ENCODE measurements around the gene NAA15. TPM values are rescaled to one million over a fixed set of nuclear protein-coding genes. Genes with fewer than 3 reads are reported as not detected.

NAA15 gene
- total and polyA plus RNA-seq, 2 of the 8 experiments (the other 6 are each of a cell fraction or from before 2014, with no cell fraction given), result 9.7 to 124 TPM

- no peaks in the 10 kb centered on the region for H3K27me3 ChIP-seq (replicated peaks in 1 of 4; ENCODE audit: control insufficient read depth in 3 of 4, extremely low read depth in 1 of 4, insufficient read depth in 3 of 4, low read length in 3 of 4)
- POLR2A ChIA-PET (ENCODE audit: partially characterized antibody), result interaction anchor here (1.9 kb wide), 1 partner anchor 12 kb away, joined by 6 read pairs; no protein-coding TSS in a partner anchor
- no peak overlapping the region for H3K4me3 ChIP-seq (ENCODE audit: extremely low read depth in 1 of 4, insufficient read depth in 2 of 4, low read depth in 3 of 4, low read length in 4 of 4)
- H3K27ac ChIP-seq (ENCODE audit: low read depth, low read length), result no peak overlapping the region
- 91% methylated on average over 3 of the region's 3 CpGs; no CpG with 5 or more reads in 1 of the 2 experiments for WGBS, 2 experiments (ENCODE audit: extremely low coverage in 1 of 2, insufficient coverage in 1 of 2, insufficient read length in 1 of 2, insufficient replicate concordance in 2 of 2, low coverage in 1 of 2, low lambda C conversion rate in 2 of 2, missing lambda C conversion rate in 1 of 2)
- H3K79me2 ChIP-seq (ENCODE audit: control insufficient read depth in 1 of 2, insufficient read depth in 2 of 2, low read length in 2 of 2), result no peaks in the 10 kb centered on the region
- no peak overlapping the region for H3K18ac ChIP-seq (ENCODE audit: extremely low read depth, low read length)
- no peaks in the 10 kb centered on the region for H3K36me3 ChIP-seq (ENCODE audit: control insufficient read depth in 2 of 4, insufficient read depth in 4 of 4, low read length in 3 of 4)
- 0 out of 2 replicates have a peak, but pooled peaks cover 2% of the 10 kb centered on the region for H3K23me2 ChIP-seq (ENCODE audit: low read depth, low read length)
- no peak overlapping the region for H3K23ac ChIP-seq (ENCODE audit: insufficient read length)
- FAIRE-seq, result no peak
- DNase-seq (ENCODE audit: low read depth in 1 of 2, low spot score in 2 of 2), result no peak
- H2AK5ac ChIP-seq (ENCODE audit: low read depth, low read length), result no peak overlapping the region
- no peaks in the 10 kb centered on the region for H3K79me1 ChIP-seq (ENCODE audit: low read depth, low read length)
- no peak overlapping the region for H3K4me2 ChIP-seq (ENCODE audit: insufficient read depth in 1 of 2, low read depth in 2 of 2, low read length in 2 of 2)
- H4K8ac ChIP-seq (ENCODE audit: extremely low read depth, insufficient read depth, low read length), result no peak overlapping the region
- no peak overlapping the region for H3K4ac ChIP-seq (replicated peaks; ENCODE audit: insufficient read length, low read depth, low read length)
- no peak overlapping the region for H4K5ac ChIP-seq (ENCODE audit: insufficient read length, low read depth, low read length)
- no peak overlapping the region for H2BK20ac ChIP-seq (ENCODE audit: low read length)
- H4K20me1 ChIP-seq (replicated peaks in 1 of 2; ENCODE audit: control insufficient read depth in 1 of 2, insufficient read depth in 2 of 2, low read length in 2 of 2), result no peaks in the 10 kb centered on the region
- H3K4me1 ChIP-seq (replicated peaks in 1 of 4; ENCODE audit: control insufficient read depth in 3 of 4, insufficient read depth in 4 of 4, low read length in 3 of 4), result no peaks in the 10 kb centered on the region
- H2AFZ ChIP-seq (ENCODE audit: low read length), result no peak overlapping the region
- no peak overlapping the region for H2BK120ac ChIP-seq (replicated peaks; ENCODE audit: low read depth, low read length)
- no peak overlapping the region for H3K14ac ChIP-seq (ENCODE audit: insufficient read length)
- no peak overlapping the region for H3K9ac ChIP-seq (replicated peaks in 1 of 4; ENCODE audit: extremely low read depth in 1 of 4, low read depth in 3 of 4, low read length in 3 of 4)
- no peak overlapping the region for H4K91ac ChIP-seq (replicated peaks; ENCODE audit: insufficient read length, low read length)
- H2BK5ac ChIP-seq (ENCODE audit: low read depth, low read length), result no peak overlapping the region
- H3K56ac ChIP-seq (replicated peaks; ENCODE audit: insufficient read length, low read depth, low read length), result no peak overlapping the region
- H2BK12ac ChIP-seq (ENCODE audit: low read depth, low read length), result no peak overlapping the region
- CTCF ChIA-PET (ENCODE audit: partially characterized antibody), result interaction anchor here (0.7 to 2.9 kb wide), 8 partner anchors 9 to 154 kb away, joined by 3 to 6 read pairs (median 3); no protein-coding TSS in a partner anchor
- no peaks in the 10 kb centered on the region for H3K9me3 ChIP-seq (ENCODE audit: insufficient read depth in 2 of 2, low read depth in 1 of 2, low read length in 1 of 2)
- H2BK15ac ChIP-seq (ENCODE audit: low read length), result no peak overlapping the region
- TF ChIP-seq SUZ12 (IDR thresholded peaks at IDR 0.05; ENCODE audit: low read length) (no peak), NANOG (IDR thresholded peaks at IDR 0.05; ENCODE audit: insufficient read depth, low read depth, low read length, poor library complexity, severe bottlenecking) (no peak), GTF2F1 (IDR thresholded peaks at IDR 0.05; ENCODE audit: borderline replicate concordance, low read depth, low read length) (no peak), KDM4A (IDR thresholded peaks at IDR 0.05; ENCODE audit: low read depth, low read length, severe bottlenecking) (no peak), FOSL1 (IDR thresholded peaks at IDR 0.05; ENCODE audit: insufficient read depth, low read depth, low read length) (no peak), CREB1 (IDR thresholded peaks at IDR 0.05) (no peak), CTBP2 (IDR thresholded peaks at IDR 0.05; ENCODE audit: borderline replicate concordance, insufficient read depth, insufficient read length, low read length) (no peak), USF2 (IDR thresholded peaks at IDR 0.05; ENCODE audit: low read length) (no peak), CTCF (IDR thresholded peaks at IDR 0.05; ENCODE audit: control extremely low read depth in 1 of 3, insufficient read depth in 1 of 3, low read depth in 1 of 3, low read length in 3 of 3) (no peak), SRF (IDR thresholded peaks at IDR 0.05; ENCODE audit: low read depth, low read length) (no peak)
Observed at GRCh38 chr4:139253713-139254112, 47.6 kb upstream of the NAA15 start.

Data from H1 (cell line).